GM18498 (cell line): ENCODE measurements around the gene RAPGEF4.

Experiments used
- ATAC-seq: cut with Tn5 transposase; IDR thresholded peaks from one replicate; pipeline ENCODE4 v1.9.1; 2021; ENCODE audit warnings: mild to moderate bottlenecking, moderate library complexity; ENCODE audit not compliant: unreplicated experiment

RAPGEF4 gene

GRCh38 chr2:172735582-172736423 is at the start of gene RAPGEF4:
TSS of gene RAPGEF4 (plus strand) at chr2:172735845. CDS start at chr2:172735984, 139 bp downstream.
- no peak for ATAC-seq

DNA sequence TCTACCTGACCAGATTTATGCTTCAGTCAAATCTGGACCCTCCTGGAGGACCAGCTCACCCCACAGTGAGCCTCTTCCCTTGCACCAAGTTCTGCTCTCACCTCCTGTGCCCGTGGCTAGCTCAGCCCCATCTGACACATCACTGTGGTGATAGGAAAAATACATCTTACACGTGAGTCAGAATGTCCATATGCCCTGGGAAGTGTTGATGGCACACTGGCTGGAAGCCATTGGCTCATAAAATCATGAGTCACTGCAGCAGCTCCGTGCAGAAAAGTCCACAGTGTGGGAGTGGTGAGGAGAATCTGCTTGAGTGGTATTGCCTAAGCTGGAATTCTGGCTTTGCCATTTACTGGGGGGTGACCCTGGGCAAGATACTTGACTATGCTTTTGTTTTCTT is 42.6 kb upstream of the RAPGEF4 start:
- no peak for ATAC-seq

DNA sequence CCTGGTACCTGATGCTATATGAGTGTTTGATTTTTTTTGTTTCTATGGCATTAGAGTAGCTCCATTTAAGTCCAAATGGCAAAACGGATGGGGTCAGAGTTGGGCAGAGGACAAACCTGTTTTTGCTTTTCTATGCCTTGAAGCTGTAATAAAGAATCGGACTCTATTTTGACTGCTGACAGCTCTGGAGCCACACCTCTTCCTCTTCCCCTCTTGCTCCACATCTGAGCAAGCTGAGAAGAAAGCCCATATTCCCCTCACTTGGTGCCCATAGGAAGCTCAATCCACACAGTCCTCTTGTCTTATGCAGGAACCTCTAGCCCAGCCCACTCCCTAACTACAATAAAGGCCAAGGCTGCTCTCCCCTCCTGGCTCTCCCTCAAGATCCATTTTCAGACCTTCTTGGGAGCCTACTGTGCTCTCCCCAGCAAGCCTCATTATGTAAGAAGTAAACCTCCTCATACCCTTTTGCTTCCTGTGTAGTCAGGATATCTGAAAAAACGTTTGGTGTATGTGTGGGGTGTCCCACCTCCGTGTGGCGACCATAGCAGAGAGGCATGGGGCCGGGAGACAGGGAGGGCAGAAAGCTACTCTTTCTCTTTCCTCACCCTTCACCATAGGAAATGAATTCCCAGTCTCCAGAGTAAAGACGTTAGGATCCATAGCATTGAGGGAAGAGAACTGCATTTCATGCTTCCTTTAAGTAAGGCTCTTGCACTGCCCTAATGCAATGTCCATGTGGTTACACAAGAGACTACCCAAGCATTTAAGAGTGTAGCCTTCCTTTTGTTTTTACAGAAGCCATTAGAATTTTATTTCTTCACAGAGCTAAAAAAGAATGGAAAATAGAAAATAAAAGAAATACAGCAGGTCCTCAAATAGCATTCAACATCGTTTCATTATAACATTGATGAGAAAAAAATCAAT is 41.9 kb upstream of the RAPGEF4 start:
- no peak for ATAC-seq

DNA sequence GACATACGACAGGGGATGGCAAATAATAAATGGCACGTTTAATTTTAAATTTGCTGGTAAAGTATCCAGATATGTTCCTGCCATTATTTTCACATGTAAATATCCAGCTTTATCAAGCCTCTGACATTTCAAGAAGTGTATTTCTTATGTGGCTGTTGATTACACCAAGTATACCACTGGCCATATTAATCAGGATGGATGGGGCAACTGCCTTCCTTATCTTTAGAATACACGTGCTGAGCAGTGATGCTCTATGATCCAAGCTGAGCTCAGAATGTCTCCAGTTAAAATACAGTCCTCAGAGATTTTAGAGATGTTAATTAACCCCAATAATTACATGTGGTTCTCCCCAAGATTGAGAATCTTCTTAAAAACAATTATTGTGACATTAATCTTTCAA is 38.3 kb upstream of the RAPGEF4 start:
- no peak for ATAC-seq

GRCh38 chr2:172698041-172698863 is 37.4 kb upstream of the RAPGEF4 start:
- peak; percentile 80 for ATAC-seq

DNA sequence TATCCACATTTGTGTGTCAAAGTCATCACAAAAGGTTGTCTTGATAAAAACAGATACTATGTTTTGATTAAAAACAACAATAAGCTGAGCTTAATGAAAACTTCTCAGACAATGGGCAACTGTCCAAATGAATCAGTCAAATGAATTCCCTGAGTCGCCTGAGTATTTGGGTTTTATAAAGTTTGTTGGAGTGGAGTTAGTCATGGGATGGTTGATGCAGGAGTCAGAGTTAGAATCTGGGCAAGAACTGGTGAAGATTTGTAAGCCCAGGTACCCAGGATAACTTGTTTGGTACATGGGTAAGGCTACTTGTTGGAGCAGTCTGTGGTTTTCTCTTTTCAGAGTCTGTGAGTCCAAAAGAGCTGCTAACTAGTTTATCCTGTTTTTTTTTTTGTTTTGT is 34.4 kb upstream of the RAPGEF4 start:
- ATAC-seq = no peak

GRCh38 chr2:172702451-172702850 is 33.2 kb upstream of the RAPGEF4 start:
- ATAC-seq = no peak

DNA sequence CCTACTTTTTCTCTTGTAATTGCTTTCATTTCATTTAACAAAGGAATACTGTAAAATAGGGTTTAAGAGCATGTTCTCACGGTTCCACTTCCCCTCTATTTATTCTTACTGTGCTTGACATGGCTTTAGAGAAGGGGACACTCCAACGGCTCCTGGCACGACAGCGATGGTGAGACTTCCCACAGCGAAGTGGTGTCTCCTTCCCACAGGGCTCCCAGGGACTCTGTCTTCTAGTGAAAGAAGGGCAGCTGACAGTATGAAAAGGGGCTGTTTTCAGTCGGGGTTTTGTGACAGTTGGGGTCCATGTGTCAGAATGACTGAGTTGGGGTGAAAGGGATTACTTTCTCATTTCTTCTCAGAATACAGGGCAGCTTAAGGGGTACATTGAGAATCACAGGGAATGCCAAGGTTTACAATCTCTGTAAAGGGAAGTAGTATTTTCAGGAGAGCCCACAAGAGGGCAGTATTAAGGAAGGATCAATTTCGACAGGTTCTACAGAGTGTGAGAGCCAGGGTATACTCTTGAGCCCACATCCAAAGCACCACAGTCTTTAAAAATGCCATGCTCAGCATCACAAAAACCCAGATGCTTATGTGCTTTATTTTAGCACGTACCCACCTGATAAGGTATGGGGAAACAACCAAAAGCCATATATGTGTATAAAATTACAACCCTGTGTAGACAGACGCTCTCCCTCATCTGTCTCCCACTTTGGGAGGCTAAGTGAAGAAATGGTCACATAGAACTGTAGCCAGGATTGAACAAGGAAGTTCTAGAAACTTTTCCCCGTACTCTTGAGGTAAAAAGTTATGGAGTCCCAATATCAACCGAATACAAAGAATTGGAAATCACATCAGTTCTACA is 31.3 kb upstream of the RAPGEF4 start:
- no peak for ATAC-seq

GRCh38 chr2:172705352-172705751 is 30.3 kb upstream of the RAPGEF4 start:
- no peak for ATAC-seq

GRCh38 chr2:172708247-172708646 is 27.4 kb upstream of the RAPGEF4 start:
- ATAC-seq = no peak

DNA sequence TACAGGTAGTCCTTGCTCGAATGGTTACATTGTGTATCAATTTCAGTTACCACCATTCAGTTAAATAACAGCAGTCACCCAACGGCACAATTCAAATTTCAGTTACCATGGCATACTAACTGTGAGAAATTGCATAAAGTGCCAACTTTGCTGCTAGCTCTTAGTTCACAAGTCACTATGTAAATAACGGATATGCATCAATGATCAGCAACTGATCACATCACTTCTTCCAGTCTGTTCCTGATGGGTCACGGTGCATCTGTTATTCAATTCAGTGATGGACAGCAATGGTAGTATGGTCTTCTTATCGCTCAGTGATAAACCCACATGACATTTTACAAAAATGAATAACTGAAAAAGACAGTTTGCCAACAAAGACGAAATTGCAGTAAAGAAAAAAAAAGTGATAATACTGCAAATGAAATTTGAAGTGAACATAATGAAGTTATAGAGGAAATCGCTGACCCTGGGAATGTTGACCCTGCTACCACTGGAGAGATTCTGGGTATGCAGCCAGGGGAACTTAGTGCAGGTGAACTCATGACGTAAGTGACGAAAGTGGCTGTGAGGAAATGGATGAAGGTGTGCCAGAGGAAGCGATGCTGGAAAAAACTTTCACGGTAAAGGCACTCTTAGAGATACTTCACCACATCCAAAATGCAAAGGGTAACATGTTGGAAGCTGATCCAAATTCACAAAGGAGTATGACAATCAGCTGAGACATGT is 25.9 kb upstream of the RAPGEF4 start:
- no peak for ATAC-seq

DNA sequence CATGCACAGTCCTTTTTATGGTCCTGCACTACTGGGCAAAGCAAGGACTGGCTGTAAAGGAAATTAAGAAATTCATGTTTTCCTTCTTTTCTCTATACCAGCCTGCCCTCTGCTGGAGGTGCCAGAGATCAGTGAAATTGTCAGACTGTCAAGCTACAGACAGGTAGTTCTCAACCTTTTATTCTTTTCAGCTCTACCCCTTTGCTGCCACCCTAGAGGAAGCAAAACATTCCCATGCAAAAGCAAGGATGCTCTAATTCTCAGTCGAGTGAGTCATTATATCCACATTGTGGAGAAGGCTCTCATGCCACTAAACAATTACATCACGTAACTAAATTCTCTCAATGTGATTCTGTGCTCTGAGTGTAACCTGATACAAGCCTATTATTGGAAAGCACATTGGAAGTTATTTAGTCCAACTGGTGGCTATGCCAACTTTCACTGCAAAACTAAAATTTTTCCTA is 25.0 kb upstream of the RAPGEF4 start:
- no peak for ATAC-seq

- ATAC-seq = no peak
Measured at GRCh38 chr2:172711110-172711509, 24.5 kb upstream of the RAPGEF4 start.

GRCh38 chr2:172712251-172712650 is 23.4 kb upstream of the RAPGEF4 start:
- ATAC-seq = no peak

- no peak for ATAC-seq
Measured at GRCh38 chr2:172713365-172713875, 22.2 kb upstream of the RAPGEF4 start.

DNA sequence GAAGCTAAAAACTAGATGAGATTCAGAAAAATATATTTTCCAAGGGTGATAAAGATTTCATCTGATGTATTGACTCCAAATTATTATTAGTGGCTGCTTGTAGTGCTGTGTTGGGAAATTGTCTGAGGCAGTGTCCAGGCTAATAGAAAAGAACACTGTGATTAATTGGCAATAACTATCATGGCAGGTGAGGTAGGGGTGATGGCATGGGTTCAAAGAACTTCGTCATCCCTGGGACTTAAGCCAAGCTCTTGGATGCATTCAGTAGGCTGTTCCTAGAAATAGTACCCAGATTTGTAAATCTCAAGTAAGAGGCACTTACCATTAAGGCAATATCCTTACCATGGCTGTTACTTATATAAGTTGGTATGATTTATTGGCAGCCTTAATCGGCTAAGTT is 13.2 kb upstream of the RAPGEF4 start:
- no peak for ATAC-seq

GRCh38 chr2:172723286-172723685 is 12.4 kb upstream of the RAPGEF4 start:
- ATAC-seq = no peak

- no peak for ATAC-seq
Measured at GRCh38 chr2:172724724-172725123, 10.9 kb upstream of the RAPGEF4 start.

DNA sequence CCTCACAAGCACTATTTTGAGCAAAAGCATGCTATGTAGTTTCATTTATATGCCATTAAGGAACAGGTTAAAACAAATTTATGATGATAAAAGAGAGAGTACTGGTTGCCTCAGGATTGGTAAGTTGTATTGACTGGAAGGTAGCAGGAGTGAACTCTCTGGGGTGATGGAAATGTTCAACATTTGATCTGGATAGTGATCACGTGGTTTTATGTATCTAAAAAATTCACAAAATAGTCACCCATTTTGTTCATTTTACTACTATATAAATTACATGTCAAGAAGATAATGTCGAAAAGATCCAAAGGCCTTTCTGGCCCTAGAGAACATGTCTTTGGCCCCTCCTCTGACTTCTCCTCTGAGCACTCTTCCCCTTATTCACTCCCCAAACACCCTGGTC is 10.4 kb upstream of the RAPGEF4 start:
- ATAC-seq = no peak
